AG04450 (cell line): ENCODE measurements around the gene RABGAP1L. TPM values are rescaled to one million over a fixed set of nuclear protein-coding genes. Genes with fewer than 3 reads are reported as not detected.

Source experiments
- CTCF ChIA-PET: fragments of 300-600, 350-600 bp; formaldehyde crosslinking; extraction: SDS; loops from one replicate; lab custom pipeline; 2022; ENCODE audit warnings: antibody characterized with exemption, inconsistent platforms; lab: Charles Lee
- POLR2A ChIA-PET: fragments of 350-600 bp; formaldehyde crosslinking; extraction: SDS; loops from one replicate; lab custom pipeline; 2021; ENCODE audit warnings: antibody characterized with exemption, inconsistent platforms; lab: Yijun Ruan, JAX
- DNase-seq: peaks from one replicate; pipeline ENCODE4 v3.0.0-alpha.2; 2011; ENCODE audit warnings: low read depth, low spot score
- H3K27ac ChIP-seq: one replicate; pipeline ENCODE4 v1.5.1; 2012; ENCODE audit warnings: low read depth, low read length, control low read depth
- H3K27me3 ChIP-seq: one replicate; pipeline ENCODE4 v1.6.0; 2012; ENCODE audit warnings: low read length; ENCODE audit not compliant: control insufficient read depth, insufficient read depth
- H3K4me3 ChIP-seq: 2 replicates; pipeline ENCODE4 v1.5.1; 2011; ENCODE audit warnings: mild to moderate bottlenecking, low read depth, low read length, control low read depth
- H3K9me3 ChIP-seq: 2 replicates; pipeline ENCODE4 v1.5.1; 2012; ENCODE audit warnings: low read length; ENCODE audit not compliant: control insufficient read depth, insufficient read depth
- polyA plus RNA-seq: library from polyadenylated mRNA; depleted of rRNA; stranded (reverse); fragments of >200 nt; gene quantifications from 2 replicates; pipeline ENCODE4 v1.2.3, GENCODE V29; 2011
- TF ChIP-seq, protein P1 (sequence below): IDR thresholded peaks from 2 replicates; pipeline ENCODE4 v1.5.1; 2011; ENCODE audit warnings: low read depth, low read length, control low read depth, inconsistent platforms

Gene RABGAP1L
- polyA plus RNA-seq, 1 experiment = 21.2 TPM

DNA sequence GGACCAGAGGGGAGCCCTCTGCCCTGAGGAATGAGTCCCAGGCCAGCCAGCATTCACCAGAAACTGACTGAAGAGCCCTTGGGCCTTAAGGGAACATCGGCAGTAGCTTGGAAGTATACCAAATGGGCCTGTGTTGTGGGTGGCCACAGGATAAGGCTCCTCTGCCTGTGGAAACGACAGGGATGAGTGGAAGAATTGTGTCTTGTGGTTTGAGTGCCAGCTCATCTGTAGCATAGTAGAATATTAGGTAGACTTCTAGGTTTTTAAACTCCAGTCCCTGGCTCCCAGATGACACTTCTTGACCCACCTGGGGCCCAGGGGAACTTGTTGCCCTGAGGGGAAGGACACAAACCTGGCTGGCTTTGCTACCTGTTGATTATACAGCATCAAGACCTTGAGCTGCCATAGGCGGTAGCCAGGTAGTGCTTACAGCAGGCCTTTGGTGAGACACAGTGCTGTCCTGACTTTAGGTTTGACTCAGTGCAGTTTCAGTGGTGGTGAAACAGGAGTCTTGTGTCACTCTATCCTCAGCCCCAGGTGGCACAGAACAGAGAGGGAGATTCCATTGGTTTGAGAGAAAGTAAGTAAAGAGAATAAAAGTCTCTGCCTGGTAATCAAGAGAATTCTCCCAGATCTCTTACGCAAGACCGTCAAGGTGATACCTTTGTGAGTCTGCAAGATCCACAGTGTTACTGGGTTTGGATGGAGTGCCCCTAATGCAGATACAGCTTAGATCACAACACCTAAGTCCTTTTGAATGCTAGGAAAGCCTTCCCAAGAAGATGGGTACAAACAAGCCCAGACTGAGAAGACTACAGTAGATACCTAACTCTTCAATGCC lies 50.2 kb downstream of the RABGAP1L start:
- TF ChIP-seq, protein P1, sequence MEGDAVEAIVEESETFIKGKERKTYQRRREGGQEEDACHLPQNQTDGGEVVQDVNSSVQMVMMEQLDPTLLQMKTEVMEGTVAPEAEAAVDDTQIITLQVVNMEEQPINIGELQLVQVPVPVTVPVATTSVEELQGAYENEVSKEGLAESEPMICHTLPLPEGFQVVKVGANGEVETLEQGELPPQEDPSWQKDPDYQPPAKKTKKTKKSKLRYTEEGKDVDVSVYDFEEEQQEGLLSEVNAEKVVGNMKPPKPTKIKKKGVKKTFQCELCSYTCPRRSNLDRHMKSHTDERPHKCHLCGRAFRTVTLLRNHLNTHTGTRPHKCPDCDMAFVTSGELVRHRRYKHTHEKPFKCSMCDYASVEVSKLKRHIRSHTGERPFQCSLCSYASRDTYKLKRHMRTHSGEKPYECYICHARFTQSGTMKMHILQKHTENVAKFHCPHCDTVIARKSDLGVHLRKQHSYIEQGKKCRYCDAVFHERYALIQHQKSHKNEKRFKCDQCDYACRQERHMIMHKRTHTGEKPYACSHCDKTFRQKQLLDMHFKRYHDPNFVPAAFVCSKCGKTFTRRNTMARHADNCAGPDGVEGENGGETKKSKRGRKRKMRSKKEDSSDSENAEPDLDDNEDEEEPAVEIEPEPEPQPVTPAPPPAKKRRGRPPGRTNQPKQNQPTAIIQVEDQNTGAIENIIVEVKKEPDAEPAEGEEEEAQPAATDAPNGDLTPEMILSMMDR = no peak
- no peaks in the 10 kb centered on the region for H3K27me3 ChIP-seq
- no peaks in the 10 kb centered on the region for H3K9me3 ChIP-seq
- H3K27ac ChIP-seq = no peak overlapping the region
- no peak for DNase-seq
- H3K4me3 ChIP-seq = no peak overlapping the region
- ChIA-PET POLR2A (no interaction called here), CTCF (no interaction called here)

DNA sequence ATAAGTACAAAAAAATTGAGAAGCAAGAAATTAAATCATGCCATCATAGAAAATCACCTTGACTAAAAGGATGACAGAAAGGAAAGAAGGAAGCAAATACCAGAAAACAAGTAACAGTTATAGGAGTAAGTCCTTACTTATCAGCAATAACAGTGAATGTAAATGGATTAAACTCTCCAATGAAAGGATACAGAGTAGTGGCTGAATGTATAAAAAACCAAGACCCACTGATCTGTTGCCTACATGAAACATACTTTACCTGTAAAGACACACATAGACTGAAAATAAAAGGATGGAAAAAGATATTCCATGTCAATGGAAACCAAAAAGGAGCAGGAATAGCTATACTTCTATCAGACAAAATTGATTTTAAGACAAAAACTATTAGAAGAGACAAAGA lies 52.2 kb downstream of the RABGAP1L start:
- ChIA-PET POLR2A (no interaction called here), CTCF (no interaction called here)
- Histone ChIP-seq H3K27ac (no peak overlapping the region), H3K9me3 (no peaks in the 10 kb centered on the region), H3K4me3 (no peak overlapping the region), H3K27me3 (no peaks in the 10 kb centered on the region)
- TF ChIP-seq, protein P1 = no peak
- DNase-seq = no peak

DNA sequence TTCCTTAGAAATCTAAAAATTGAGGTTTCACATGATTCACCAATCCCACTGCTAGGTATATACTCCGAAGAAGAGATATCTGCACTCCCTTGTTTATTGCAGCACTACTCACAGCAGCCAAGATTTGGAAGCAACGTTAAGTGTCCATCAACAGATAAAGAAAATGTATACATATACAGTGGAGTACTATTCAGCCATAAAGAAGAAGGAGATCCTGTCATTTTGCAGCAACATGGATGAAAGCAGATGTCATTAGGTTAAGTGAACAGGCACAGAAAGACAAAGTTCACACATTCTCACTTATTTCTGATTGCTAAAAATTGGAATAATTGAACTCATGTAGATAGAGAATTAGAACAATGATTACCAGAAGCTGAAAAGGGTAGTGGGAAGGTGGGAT lies 56.4 kb downstream of the RABGAP1L start:
- TF ChIP-seq, protein P1 = no peak
- POLR2A ChIA-PET = no interaction called here

DNA sequence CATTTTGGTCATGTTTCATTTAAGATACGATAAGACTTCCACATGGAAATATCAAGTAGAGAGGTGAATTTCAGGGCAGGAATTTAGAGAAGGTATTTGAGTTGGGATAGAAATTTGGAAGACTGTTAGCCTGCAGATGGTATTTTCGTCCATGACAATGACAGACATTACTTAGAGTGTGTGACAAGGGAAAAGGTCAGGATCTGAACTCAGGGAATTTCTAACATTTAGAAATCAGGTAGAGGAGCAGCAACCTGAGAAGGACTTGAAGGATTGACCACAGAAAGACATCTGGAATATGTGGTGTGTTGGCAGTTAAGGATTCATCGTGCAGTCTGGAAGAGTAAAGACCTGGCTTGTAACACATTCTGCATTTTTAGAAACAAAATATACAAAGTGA lies 57.9 kb downstream of the RABGAP1L start:
- TF ChIP-seq, protein P1 = no peak
- ChIA-PET CTCF (interaction anchor here (0.6 to 2.3 kb wide), 15 partner anchors 12 to 1474 kb away, joined by 3 to 20 read pairs (median 4); no protein-coding TSS in a partner anchor), POLR2A (interaction anchor here (0.9 kb wide), 1 partner anchor 349 kb away, joined by 4 read pairs; the partner anchor contains the start of genes GAS5 and ZBTB37)
- H3K27ac ChIP-seq = no peak overlapping the region
- no peak for DNase-seq
- no peaks in the 10 kb centered on the region for H3K27me3 ChIP-seq
- no peaks in the 10 kb centered on the region for H3K9me3 ChIP-seq
- H3K4me3 ChIP-seq = no peak overlapping the region

More for the DNA sequence above, 56.4 kb downstream of the RABGAP1L start:
- DNase-seq = no peak
- no peak overlapping the region for H3K4me3 ChIP-seq
- CTCF ChIA-PET = no interaction called here
- H3K9me3 ChIP-seq = no peaks in the 10 kb centered on the region
- H3K27me3 ChIP-seq = no peaks in the 10 kb centered on the region
- H3K27ac ChIP-seq = no peak overlapping the region
